Fibroblast of the aortic adventitia (primary cell): ENCODE measurements around the gene HNRNPUL2. TPM values are rescaled to one million over a fixed set of nuclear protein-coding genes. Genes with fewer than 3 reads are reported as not detected.

Source experiments
- DNase-seq: peaks from one replicate; pipeline ENCODE4 v3.0.0-alpha.2; 2010; ENCODE audit warnings: low read depth
- H3K4me3 ChIP-seq: 2 replicates; pipeline ENCODE4 v1.5.1; 2011; ENCODE audit warnings: low read depth, mild to moderate bottlenecking, control low read depth, low read length, moderate library complexity
- CTCF ChIP-seq: IDR thresholded peaks from 2 replicates; pipeline ENCODE4 v1.5.1; 2011; ENCODE audit warnings: mild to moderate bottlenecking, low read length, control low read depth, inconsistent platforms; ENCODE audit not compliant: insufficient read depth
- total RNA-seq: library from RNA; depleted of rRNA; stranded (reverse); fragments of >200 nt; gene quantifications from 2 replicates; pipeline ENCODE4 v1.2.3, GENCODE V29; 2012; ENCODE audit warnings: low replicate concordance

The HNRNPUL2 gene
- total RNA-seq, 1 donor = 16.7 TPM

DNA sequence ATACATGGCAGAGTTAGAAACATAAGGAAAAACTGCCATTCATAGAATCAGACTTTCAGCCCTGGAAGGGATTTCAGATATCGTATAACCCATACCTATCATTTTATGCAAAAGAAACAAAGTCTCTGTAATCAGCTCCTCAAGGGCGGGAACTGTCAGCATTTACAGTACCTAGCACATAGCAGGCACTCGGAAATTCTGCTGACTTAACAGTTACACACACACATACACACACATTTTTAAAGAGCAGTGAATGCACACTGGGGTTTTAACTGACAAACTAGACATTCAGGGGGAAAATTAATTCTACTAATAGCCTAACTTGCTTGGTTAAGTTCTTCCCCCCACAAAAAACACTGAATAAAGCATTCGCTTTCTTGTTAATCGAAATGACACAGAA, 11.1 kb downstream of the HNRNPUL2 start:
- TF ChIP-seq CTCF = no peak
- H3K4me3 ChIP-seq = no peak overlapping the region
- no peak for DNase-seq

- no peak for DNase-seq
- no peak overlapping the region for H3K4me3 ChIP-seq
- TF ChIP-seq CTCF = no peak
These were observed 11.8 kb downstream of the HNRNPUL2 start for GRCh38 chr11:62715150-62716130.

DNA sequence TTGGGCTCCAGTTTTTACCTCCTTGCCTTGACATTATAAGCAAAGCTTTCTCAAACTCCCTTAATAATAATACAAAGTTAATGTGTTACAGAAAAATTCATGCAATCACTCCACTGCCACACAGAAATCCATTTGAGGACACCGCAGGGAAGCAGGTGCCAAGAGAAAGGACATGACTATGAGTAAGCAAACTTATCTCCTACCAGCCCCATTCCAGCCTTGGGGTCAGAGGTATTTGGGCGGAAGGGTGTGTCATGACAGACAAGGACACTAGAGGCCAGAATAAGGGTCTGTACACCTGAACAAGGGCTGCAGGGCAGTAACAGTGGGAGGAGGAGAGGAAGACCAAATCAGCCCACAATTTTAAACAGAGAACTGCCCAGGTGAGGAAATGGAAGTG, 13.9 kb downstream of the HNRNPUL2 start:
- no peak overlapping the region for H3K4me3 ChIP-seq
- no peak for TF ChIP-seq CTCF
- DNase-seq = no peak

- TF ChIP-seq CTCF = no peak
- no peak overlapping the region for H3K4me3 ChIP-seq
These were observed 14.4 kb downstream of the HNRNPUL2 start for GRCh38 chr11:62712861-62713260.

DNA sequence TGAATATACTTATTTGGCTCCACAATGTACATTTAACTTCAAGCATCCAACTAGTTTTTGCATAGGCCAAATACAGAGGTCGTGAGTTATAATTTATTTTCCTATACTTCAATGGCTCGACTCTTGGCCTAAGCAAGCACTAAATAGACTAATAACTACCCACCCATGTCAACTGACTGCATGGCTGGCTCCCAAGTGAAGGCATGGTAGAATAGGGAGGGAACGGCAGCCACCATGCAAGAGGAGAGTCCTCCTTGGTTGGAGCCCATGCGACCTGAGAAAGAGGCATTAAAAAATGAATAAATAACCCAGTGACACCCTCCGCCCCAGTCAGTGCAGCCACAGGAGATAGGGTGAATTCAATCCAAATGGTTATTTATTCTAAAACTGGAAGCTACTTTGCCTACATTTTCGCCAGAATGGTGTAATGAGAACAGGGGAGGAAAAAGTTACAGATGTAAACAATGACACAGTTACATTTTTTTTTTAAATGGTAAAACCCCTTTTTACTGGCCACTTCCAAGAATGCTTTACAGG, 14.9 kb downstream of the HNRNPUL2 start:
- no peak for DNase-seq
- no peak for TF ChIP-seq CTCF
- no peak overlapping the region for H3K4me3 ChIP-seq

More at GRCh38 chr11:62712861-62713260, 14.4 kb downstream of the HNRNPUL2 start:
- no peak for DNase-seq

GRCh38 chr11:62710001-62710345, 17.3 kb downstream of the HNRNPUL2 start:
- DNase-seq = peak; percentile 53
- H3K4me3 ChIP-seq = peak overlapping the region; percentile 61
- TF ChIP-seq CTCF = no peak
